HG02623 (cell line): ENCODE data around the gene AANAT.

Experiments
- ATAC-seq: cut with Tn5 transposase; IDR thresholded peaks from one replicate; pipeline ENCODE4 v1.9.1; 2021; ENCODE audit warnings: moderate library complexity; ENCODE audit not compliant: unreplicated experiment

The AANAT gene

GRCh38 chr17:76441686-76442340 is 25.6 kb upstream of the AANAT start:
- ATAC-seq: no peak

- ATAC-seq: no peak
Measured at GRCh38 chr17:76442341-76443338, 24.8 kb upstream of the AANAT start.

DNA sequence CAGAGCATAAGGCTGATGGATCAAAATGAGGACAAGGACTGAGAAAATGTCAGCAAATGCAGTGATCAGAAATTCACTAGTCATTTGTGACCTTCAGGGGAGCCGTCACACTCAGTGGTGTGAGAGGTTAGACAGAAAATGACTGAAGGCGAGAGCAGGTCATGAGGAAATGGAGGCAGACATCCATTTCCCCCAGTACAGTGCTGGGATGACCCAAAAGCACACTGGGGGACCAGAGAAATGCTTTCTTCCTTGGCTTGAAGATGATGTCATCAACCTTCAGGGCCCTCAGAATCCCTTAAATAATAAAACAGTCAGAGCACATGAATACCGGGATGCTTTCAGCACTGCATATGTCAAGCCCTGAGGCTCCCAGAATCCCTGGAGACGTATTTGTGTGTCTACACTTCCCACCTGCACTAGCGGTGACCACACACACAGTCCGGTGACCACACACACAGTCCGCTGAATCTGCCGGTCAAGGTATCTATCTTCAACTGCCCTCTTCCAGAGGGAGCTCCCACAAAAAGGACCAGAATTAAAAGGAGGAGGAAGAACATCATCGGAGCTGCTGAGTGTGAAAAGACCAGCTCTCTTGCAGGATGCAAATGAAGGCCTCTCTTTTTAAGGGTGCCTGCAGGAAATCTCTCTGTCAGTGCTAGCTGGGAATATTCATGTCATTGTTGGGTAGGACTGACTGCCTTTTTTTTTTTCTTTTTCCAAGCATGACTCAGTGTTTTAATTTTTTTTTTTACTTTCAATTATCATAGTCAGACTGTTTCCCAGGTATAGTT is 22.7 kb upstream of the AANAT start:
- ATAC-seq: no peak

DNA sequence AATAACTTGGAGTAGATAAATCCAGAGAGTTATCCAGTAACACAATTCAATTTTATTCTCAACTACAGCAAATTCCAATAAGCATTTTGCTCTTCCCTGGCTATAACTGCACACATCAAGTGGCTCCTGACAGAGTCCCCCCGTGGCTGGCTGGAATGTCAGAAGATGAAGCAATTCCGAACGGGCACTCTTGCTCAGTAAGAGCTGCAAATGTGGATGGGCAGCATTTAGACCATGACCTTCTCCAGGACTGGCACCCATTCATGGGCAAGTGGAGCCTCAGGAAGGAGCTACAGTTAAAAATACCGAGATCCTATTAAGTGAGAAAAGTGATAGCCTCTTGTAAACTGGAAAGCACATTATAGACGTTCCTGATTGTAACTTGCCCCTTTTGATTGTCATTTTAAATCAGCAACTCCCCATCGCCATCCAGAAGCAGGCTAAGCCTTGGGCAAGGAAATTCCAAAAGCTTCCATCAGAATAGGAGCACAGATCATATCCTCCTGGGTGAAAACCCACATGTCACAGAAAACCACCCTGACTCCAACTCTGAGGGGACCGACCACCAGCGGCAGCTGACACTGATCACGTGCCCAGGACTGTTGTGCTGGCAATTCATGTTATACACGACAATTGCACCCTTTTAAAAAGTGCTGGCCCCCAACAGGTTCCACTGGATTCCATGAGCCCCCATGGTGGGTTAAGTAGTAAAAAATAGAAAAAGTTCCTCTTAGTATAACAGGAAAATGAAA is 21.5 kb upstream of the AANAT start:
- ATAC-seq: no peak

DNA sequence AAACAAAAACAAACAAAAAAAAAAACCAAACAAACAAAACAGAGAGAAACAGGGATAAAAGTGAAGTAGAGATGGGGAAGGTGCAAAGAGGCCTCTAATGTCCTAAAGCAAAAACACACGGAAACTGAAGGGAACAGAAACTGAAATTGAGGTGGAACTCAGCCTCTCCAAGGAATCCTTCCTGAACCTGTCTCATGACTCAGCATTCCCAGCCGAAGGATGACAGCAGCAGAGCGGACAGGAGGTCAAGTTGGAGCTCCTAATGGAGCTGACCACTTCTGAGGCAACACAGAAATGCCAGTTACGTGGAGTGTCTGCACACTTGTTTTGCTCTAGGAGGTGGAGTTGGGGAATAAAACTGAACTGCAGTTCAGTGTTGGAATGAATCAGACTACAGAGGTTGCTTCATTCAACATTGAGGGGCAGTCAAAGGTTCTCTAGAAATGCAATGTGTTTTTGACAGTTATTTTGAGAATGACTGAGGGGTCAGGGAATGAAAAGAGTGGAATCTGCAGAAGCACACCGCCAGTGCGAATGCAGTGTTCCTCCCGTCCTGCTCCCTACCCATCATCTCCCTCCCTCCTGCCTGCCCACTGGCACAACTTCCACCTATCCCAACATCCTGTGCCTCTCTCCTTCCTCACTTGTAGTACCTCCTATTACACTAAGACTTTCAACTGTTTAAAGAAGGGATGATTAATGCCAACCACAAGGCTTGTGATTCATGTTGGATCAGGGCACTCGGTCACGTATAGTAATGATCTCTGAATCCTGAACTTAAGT is 20.8 kb upstream of the AANAT start:
- no peak for ATAC-seq

GRCh38 chr17:76447931-76448652 is 19.3 kb upstream of the AANAT start:
- no peak for ATAC-seq

DNA sequence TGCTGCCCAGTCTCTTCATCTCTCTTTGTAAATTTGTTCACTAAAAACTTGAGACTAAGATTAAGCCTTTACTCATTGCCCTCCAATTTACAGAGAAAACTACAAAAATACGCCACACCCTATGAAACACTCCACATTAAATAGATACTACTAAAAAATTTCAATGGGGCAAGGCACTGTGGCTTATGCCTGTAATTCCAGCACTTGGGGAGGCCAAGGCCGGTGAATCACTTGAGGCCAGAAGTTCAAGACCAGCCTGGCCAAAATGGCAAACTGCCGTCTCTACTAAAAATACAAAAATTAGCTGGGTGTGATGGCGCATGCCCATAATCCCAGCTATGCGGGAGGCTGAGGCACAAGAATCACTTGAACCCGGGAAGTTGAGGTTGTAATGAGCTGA is 18.3 kb upstream of the AANAT start:
- ATAC-seq: no peak

GRCh38 chr17:76451506-76451905 is 15.9 kb upstream of the AANAT start:
- ATAC-seq: no peak

DNA sequence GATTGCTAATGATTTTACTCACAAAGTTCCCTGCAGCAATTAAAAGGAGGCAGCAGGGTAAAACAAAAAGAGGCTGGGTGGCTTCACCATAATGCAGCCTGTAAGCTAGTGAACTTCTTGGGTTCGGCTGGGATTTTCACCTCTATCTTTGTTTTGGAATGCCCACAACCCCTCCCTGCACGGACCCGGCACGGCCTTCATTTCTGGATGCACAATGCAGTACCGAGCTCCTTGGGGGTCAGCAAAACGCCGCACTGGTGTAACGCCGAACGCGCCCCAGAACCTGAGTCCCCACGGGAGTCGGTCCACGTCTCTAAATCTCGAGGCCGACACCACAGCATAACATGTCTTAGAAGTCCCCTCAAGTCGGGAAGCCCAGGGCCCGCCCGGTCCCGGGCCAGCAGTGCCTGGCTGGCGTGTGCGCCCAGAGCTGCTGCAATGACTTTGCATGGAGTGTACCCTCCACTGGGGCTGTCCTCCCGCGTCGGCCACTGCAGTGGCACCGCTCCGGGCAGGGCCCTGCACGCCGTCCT is 15.2 kb upstream of the AANAT start:
- ATAC-seq: no peak

- peak; percentile 92 for ATAC-seq
Measured at GRCh38 chr17:76452660-76453430, 14.6 kb upstream of the AANAT start, which contains the start of gene UBE2O. TSS of gene UBE2O (minus strand) at chr17:76453152. CDS start at chr17:76453141, 11 bp downstream.

GRCh38 chr17:76453431-76453743 is 14.0 kb upstream of the AANAT start:
- no peak for ATAC-seq

DNA sequence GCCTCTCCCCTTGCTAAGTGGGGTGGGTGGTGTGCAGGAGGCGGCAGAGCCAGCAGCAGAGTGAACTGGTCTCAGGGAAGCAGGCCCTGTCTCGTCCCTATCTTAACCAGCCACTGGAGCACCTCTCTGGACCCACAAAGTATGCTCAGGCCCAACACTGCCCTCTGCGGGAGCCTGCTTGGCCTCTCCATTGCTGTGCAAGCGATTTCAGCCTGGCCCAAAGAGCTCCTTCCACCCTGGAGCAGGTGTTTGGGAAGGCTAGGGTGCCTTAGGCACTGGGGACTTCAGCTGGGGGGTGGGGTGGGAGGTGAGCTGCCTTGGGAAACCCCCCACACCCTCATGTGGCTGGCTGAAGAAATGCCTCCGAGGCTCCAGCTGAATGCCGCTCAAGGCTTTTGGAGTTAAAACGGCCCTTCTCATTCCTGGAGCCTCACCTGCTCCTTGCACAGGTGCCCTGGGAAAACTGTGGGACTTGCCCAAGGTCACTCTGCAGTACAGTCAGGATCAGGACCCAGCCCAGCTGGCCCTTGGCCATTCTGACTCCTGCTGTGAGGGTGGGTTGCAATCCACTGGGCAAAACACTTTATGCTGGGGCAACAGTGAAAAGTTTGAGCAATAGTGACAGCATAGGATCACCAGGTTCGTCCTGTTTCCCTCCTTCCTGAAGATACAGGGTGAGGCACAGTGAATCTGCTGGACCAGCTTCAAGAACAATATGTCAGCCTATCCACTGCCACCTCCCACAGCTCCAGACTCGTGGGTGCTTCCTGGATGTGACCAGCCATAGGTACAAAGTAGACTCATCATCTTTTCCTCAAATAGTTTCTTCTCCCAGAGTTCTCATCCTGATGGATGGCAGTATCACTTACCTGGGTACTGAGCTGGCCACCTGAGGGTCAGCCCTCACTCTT is 8.6 kb upstream of the AANAT start:
- no peak for ATAC-seq

- no peak for ATAC-seq
Measured at GRCh38 chr17:76459674-76460073, 7.7 kb upstream of the AANAT start.

DNA sequence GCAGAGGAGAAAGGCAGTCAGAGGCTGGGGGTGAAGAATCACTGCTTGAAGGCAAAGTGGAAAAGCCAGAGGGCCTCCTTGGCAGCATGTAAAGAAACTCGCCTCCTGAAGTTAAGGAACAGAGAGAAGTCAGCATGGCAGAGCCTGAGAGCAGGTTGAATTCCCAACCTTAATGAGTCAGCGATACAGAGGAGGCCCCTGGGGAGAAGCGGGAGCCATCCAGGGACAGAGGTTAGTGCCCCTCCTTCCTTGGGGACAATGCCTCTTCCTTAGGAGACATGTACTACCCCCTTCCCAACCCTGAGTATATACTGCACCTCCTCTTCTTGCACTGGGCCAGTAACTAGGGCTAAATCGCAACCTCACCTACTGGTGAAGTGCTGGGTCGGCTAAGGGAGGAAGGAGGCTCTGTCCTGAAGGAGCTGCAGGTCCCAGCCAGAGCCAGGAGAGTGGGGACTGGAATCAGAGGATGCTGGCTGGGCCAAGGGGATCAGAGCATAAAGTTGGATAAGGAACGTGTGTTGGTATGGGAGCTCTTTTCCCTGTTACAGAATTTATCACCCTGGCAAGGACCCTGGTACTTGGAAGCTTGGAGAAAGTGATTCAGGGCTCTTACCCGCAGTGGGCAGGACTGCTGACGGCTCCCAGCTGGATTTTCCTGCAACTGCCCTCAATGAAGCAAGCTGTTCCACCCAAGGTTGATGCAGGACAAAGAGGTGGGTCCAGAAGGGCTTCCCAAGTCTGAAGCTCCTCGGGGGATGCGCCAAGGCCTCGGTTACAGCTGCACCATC is 5.4 kb upstream of the AANAT start:
- no peak for ATAC-seq

DNA sequence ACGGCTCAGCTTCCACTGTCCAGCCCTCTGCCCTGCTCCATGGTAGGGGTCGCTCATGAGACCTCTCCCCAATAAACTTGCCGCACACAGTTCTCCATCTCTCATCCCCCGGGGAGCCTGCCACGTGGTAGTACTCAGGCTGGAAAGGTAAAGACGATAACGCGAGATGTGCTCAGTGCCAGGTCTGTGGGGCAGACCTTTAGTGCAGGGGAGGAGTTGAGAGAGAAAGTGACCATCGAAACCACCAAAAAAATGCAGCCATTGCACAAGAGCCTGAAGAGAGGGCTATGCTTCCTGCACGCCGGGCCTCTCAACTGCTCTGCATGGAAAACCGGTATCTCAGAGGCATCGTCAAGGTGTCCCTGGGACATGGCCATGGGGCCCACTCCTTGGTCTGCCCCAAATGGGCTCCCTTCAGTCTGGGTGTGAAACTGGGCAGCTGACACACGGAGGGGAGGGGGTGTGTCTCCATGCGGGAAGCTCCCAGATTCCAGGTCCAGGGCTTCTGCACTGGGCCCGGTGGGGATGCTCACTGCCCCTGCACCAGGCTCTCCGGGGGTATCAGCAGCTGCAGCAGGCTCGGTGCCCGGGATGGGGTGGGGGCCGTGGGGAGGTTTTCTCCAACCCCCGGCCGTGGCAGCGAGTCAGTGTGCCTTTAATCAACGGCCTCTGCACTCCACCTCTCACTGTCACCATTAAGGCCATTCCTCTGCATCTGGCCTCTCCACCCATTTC is 4.7 kb upstream of the AANAT start:
- ATAC-seq: no peak

DNA sequence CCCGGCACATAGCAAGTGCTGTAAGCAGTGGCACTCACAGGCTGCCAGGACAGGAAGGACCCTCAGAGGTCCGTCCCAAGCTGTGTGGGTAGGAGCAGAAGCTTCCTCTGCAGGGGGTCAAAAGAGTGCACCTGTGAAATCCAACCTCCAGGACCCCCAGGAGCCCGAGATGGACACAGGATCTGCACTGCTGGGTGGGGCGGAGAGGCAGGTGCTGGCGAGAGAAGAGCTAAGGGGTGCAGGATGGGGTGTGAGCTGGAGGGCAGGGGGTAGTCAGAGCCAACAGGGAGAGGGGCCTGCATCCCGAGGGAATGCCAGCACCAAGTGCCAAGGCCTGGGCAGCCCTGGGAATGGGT is 650 bp upstream of the AANAT start:
- ATAC-seq: no peak
